Mesodermal cell (in vitro differentiated cells): Measurements from ENCODE around the gene BET1.

Experiments
- H3K27ac ChIP-seq: 2 replicates; pipeline ENCODE4 v1.7.0; 2013; ENCODE audit warnings: mild to moderate bottlenecking, low read depth, low read length, moderate library complexity; ENCODE audit not compliant: severe bottlenecking
- H3K36me3 ChIP-seq: 2 replicates; pipeline ENCODE4 v1.7.1; 2013; ENCODE audit warnings: mild to moderate bottlenecking, low read length, moderate library complexity; ENCODE audit not compliant: control insufficient read depth, insufficient read depth
- H3K4me1 ChIP-seq: one replicate; pipeline ENCODE4 v1.7.1; 2013; ENCODE audit warnings: mild to moderate bottlenecking, low read length; ENCODE audit not compliant: insufficient read depth, control insufficient read depth, poor library complexity, severe bottlenecking
- H3K4me3 ChIP-seq: 2 replicates; pipeline ENCODE4 v1.7.0; 2013; ENCODE audit warnings: low read length, control low read depth, mild to moderate bottlenecking; ENCODE audit not compliant: insufficient read depth, poor library complexity, severe bottlenecking; ENCODE audit errors: extremely low read depth
- H3K9me3 ChIP-seq: 2 replicates; pipeline ENCODE4 v1.7.1; 2013; ENCODE audit warnings: mild to moderate bottlenecking, low read length, moderate library complexity; ENCODE audit not compliant: control insufficient read depth
- WGBS, 2 experiments: methylation state at CpG; one replicate each; pipeline ENCODE4 v1.1.5; 2013; ENCODE audit warnings: missing lambda C conversion rate in 2 of 2; ENCODE audit not compliant: insufficient coverage in 2 of 2; 5-methylcytosine and 5-hydroxymethylcytosine counted together

Gene BET1

GRCh38 chr7:94015538-94015937 lies 11.4 kb upstream of the BET1 start:
- Histone ChIP-seq H3K4me1 (no peaks in the 10 kb centered on the region), H3K27ac (no peak overlapping the region), H3K4me3 (no peak overlapping the region), H3K9me3 (no peaks in the 10 kb centered on the region), H3K36me3 (no peaks in the 10 kb centered on the region)

- Histone ChIP-seq H3K9me3 (no peaks in the 10 kb centered on the region), H3K4me1 (no peaks in the 10 kb centered on the region), H3K4me3 (no peak overlapping the region), H3K27ac (no peak overlapping the region), H3K36me3 (no peaks in the 10 kb centered on the region)
- WGBS, 2 experiments, result 83 to 100% methylated on average over 1 of the region's 1 CpG
Observed at GRCh38 chr7:94012746-94013145, 8.6 kb upstream of the BET1 start.

- WGBS, 2 experiments, result 94 to 96% methylated on average over 12 to 32 of the region's 35 CpGs
Observed at GRCh38 chr7:94011714-94012353, 7.7 kb upstream of the BET1 start.

GRCh38 chr7:94008537-94008936 lies 4.4 kb upstream of the BET1 start:
- 96 to 100% methylated on average over 1 to 2 of the region's 2 CpGs for WGBS, 2 experiments
- no peaks in the 10 kb centered on the region for H3K36me3 ChIP-seq

More at GRCh38 chr7:94011714-94012353, 7.7 kb upstream of the BET1 start:
- H3K36me3 ChIP-seq, result no peaks in the 10 kb centered on the region
- no peak overlapping the region for H3K4me3 ChIP-seq
- H3K9me3 ChIP-seq, result no peaks in the 10 kb centered on the region
- no peaks in the 10 kb centered on the region for H3K4me1 ChIP-seq
- H3K27ac ChIP-seq, result no peak overlapping the region

DNA sequence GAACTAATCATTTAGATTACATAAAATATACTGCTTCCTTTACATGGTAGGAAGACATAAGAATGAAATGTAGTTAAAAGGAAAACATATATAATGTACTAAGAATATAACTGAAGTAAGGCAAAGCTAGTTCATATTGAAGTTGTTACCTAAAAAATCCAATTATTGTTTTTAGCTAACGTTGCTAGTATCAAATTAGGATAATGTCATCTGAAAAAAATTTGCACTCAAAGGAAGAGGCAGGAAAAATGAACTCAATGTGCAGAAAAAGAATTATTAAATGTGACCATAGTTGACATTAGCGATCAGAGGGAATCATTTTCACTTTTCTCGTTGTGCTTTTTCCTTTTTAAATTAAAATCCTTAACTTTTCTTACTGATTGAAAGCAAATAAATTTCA lies 1.6 kb upstream of the BET1 start:
- 83% methylated on average over 2 of the region's 3 CpGs; no CpG with 5 or more reads in 1 of the 2 experiments for WGBS, 2 experiments
- Histone ChIP-seq H3K4me1 (no peaks in the 10 kb centered on the region), H3K27ac (no peak overlapping the region), H3K9me3 (no peaks in the 10 kb centered on the region), H3K36me3 (no peaks in the 10 kb centered on the region), H3K4me3 (no peak overlapping the region)

More at GRCh38 chr7:94008537-94008936, 4.4 kb upstream of the BET1 start:
- H3K4me1 ChIP-seq, result no peaks in the 10 kb centered on the region
- H3K4me3 ChIP-seq, result no peak overlapping the region
- H3K27ac ChIP-seq, result no peak overlapping the region
- no peaks in the 10 kb centered on the region for H3K9me3 ChIP-seq

DNA sequence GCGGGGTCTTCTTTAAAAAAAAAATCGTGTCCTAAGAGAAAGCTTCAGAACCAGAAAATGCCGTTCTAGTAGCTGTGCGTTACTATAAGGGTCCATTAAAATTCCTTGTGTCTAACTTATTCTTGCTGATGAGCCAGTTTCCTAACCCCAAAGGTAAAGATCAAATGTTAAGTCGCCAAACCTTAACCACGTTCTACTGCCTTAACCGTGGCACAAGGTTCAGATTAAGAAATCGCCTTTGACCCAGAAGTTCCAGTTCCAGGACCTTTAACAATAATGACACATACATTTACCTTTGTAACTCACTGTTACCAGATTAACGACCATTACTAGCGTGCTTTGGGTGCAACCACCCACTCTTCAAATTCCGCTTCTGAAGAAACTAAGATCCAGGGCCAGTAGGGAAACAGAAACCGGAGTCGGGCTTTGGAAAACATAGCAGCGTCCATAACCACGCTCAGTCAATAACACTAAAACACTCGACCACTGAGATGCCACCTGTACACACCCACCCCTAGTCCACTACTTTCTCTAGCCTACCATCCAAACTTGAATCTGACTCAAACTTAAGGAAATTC lies 620 bp downstream of the BET1 start:
- peaks cover 6% of the 10 kb centered on the region for H3K36me3 ChIP-seq

DNA sequence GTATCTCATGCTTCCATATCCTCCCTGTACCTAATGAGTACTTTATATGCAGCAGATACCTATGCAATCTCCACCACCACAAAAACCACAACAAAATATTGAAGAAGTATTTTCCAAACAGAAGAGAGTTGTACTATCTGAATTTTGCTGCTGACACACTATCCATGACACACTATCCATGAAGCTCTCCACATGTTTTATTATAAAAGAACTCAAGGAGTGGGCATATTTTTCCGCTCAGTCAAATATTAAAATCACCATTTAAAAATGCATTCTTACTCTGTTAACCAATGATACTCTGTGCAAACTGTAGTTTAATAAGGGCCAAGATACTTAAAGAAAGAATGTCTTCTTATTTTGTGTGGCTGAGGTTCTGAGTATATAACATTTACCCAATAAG lies 2.8 kb downstream of the BET1 start:
- no CpG with 5 or more reads among the region's 1 CpG for WGBS, 2 experiments

More for the DNA sequence above, 620 bp downstream of the BET1 start:
- Histone ChIP-seq H3K4me3 (peak overlapping the region; percentile 80), H3K4me1 (no peaks in the 10 kb centered on the region), H3K27ac (peak overlapping the region; percentile 90), H3K9me3 (no peaks in the 10 kb centered on the region)
- 6 to 18% methylated on average over 14 to 16 of the region's 16 CpGs for WGBS, 2 experiments

DNA sequence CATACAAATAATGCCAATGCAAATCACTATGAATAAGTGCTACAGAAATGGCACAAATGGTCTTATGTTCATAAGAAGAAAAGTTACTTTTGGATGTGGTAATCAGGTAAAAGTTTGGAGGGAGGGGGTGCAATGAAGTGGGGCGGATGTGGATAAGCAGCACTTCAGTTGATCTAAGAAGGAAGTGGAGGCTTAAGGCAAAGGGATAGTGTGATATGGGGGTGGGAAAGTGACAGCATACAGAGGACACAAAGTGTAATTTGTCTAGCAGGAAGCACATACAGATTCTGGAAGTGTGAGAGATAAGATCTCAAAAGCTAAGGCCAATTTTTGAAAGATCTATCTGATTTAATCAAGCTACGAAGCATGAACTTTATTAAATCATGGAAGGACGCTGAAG lies 6.3 kb downstream of the BET1 start:
- Histone ChIP-seq H3K36me3 (peaks cover 29% of the 10 kb centered on the region), H3K4me3 (no peak overlapping the region), H3K4me1 (no peaks in the 10 kb centered on the region), H3K9me3 (no peaks in the 10 kb centered on the region), H3K27ac (no peak overlapping the region)
- WGBS, 2 experiments, result 80 to 93% methylated on average over 1 to 3 of the region's 3 CpGs

More for the DNA sequence above, 2.8 kb downstream of the BET1 start:
- Histone ChIP-seq H3K4me3 (no peak overlapping the region), H3K27ac (no peak overlapping the region), H3K4me1 (no peaks in the 10 kb centered on the region), H3K36me3 (peaks cover 14% of the 10 kb centered on the region), H3K9me3 (no peaks in the 10 kb centered on the region)

DNA sequence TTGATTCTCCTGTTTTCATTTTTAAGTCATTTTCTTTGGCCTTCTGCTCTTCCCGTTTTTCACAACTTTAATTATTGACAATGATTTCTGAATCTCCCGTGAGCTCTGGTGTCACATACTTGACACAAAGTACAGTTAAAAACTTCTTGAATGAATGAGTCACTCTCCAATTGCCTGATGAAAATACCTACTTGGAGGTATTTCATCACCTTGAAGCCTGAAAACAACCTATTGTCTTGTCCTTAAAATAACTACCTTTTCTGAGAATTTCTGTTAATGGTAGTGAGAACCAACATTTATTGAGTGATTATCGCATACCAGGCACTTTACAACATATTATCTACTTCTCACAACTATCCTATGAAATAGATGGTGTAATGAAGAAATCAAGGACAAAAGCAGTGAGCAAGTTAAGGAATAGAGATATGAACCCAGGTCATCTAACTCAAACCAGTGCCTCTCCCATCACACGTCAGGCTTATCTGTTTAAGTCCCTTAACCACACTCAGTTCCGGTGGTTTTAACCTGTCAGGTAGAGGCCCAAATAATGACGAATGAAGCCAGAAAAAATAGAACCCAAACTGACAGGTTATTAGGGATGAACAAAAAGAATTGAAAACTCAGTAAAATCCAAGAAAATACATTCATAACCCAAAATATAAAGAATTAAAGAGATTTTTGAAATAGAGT lies 11.6 kb downstream of the BET1 start:
- Histone ChIP-seq H3K9me3 (no peaks in the 10 kb centered on the region), H3K4me3 (no peak overlapping the region), H3K27ac (no peak overlapping the region), H3K36me3 (peaks cover 16% of the 10 kb centered on the region), H3K4me1 (no peaks in the 10 kb centered on the region)
- 88 to 96% methylated on average over 2 of the region's 6 CpGs for WGBS, 2 experiments

DNA sequence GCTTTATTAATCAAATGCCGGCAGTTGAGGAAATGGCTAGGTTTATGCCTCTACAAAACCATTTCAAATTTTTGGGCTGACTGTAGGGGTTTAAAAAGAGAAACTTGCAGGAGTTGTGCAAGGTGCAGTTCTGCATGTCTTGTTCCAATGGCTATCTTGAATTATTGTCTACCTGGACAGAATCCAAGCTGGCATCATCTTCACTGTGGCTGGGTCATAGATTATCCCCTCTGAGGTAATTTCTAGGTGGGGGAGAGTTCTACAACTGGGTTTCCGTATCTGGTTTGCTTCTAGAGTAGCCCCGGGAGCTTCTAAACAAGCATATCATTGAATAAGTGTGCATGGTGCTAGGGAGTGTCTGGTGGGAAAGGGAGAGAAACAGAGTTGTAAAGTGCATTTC lies 16.9 kb downstream of the BET1 start:
- Histone ChIP-seq H3K27ac (no peak overlapping the region), H3K9me3 (no peaks in the 10 kb centered on the region), H3K4me1 (no peaks in the 10 kb centered on the region), H3K4me3 (no peak overlapping the region), H3K36me3 (no peaks in the 10 kb centered on the region)
- WGBS, 2 experiments, result 70 to 100% methylated on average over 1 to 2 of the region's 3 CpGs

DNA sequence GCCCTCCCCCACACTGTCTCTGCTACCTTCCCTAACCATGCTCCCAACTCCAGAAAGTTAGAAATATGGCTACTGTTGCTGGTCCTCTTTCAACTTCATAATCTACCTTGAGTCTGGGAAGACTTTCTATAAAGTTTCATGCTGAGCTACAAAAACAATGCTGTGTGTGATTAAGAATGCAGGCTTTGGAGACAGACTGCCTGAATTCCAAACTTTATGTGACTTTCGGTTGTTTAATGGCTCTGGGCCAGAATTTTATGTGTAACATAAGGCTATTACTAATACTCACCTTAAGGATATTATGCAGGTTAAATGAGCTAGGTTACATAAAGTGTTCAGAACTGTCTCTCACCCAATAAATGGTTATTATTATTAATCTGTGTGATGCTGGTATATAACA lies 19.1 kb downstream of the BET1 start:
- Histone ChIP-seq H3K9me3 (no peaks in the 10 kb centered on the region), H3K4me1 (no peaks in the 10 kb centered on the region), H3K4me3 (no peak overlapping the region), H3K27ac (no peak overlapping the region), H3K36me3 (no peaks in the 10 kb centered on the region)
- no CpG with 5 or more reads among the region's 1 CpG for WGBS, 2 experiments
